Measurements from ENCODE around the gene OR4F15.

The OR4F15 gene

DNA sequence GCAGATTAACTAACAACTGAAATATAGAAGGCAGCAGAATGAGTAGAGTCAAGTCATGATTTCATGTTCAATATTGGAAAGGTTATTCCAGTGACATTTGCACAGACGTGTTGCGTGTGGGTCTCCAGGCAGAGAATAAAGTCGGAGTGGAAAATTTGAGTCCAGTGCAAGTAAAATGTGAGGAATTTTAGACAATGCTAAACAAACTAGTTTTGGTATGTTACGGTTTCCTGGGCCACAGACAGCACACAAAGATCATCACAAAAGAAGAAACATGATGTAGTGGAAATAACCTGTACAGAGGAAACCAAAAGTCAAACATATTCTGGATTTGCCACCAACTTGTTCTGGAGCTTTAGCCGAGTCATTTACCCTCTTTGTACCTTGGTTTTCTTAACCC, 8.3 kb upstream of the OR4F15 start:
- no peak for DNase-seq (ENCODE audit: low read depth in 2 of 2)

DNA sequence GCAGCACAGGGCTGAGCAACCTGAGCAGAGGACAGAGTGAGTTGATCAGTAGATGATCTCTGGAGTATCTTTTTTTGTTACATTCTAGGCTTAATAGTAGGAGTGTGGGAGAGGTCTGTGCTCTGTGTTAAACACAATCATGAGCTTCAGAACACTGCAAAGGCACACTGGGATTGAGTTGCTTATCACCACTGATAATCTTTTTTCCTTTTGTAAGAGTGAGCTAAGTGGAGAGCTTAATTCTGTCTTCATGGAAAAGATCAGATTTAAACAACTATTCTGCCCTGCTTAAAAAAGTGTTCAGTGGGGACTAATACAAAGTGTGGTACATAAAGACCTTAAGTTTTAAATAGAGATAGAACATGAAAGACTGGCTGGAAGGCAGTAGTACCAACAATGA, 7.6 kb upstream of the OR4F15 start:
- DNase-seq (ENCODE audit: low read depth in 2 of 2): no peak

DNA sequence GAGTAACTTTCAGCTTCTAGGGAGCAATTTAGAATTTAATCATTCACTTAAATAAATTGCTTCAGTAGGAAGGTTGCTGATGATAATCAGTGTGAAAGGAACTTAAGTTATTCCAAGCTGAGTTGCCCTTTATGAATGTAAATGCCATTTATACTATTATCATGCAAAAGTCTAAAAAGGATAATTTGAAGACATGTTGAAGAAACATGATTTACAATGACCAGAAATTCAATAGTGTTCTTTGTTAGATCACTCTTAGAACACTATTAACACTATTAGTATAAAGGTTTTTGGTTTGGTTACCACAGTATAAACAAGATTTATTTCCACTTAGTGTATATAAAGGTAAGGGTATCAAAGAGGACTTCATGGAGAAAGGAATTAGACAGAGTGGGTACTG, 7.1 kb upstream of the OR4F15 start:
- no peak for DNase-seq (ENCODE audit: low read depth in 2 of 2)

DNA sequence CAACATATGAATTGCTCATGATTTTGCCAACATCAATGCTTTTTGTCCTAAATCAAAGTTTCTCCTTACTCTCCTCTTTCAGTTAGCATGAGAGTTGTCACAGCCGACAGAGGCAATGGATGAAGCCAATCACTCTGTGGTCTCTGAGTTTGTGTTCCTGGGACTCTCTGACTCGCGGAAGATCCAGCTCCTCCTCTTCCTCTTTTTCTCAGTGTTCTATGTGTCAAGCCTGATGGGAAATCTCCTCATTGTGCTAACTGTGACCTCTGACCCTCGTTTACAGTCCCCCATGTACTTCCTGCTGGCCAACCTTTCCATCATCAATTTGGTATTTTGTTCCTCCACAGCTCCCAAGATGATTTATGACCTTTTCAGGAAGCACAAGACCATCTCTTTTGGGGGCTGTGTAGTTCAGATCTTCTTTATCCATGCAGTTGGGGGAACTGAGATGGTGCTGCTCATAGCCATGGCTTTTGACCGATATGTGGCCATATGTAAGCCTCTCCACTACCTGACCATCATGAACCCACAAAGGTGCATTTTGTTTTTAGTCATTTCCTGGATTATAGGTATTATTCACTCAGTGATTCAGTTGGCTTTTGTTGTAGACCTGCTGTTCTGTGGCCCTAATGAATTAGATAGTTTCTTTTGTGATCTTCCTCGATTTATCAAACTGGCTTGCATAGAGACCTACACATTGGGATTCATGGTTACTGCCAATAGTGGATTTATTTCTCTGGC, 6.2 kb upstream of the OR4F15 start:
- DNase-seq (ENCODE audit: low read depth in 2 of 2): no peak

DNA sequence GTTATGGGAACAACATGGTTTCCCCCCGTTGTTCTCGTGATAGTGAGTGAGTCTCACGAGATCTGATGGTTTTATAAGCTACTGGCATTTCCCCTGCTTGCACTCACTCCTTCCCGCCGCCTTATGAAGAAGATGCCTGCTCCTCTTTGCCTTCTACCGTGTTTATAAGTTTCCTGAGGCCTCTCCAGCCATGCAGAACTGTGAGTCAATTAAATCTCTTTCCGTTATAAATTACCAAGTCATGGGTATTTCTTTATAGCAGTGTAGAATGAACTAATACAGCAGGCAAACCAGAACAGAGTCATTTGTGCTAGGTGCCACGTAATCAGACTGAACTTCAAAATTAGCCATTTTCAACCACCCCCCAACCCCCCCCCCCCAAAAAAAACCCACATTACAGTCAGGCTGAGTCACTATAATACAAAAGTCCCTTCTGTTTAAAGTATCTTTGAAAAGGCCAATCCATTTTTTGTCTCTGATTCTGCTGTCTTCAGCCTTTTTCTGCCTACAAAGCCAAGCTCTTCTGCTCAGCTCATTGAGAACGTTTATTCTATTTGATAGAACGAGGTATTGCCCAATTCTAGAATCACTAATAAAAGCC, 4.6 kb upstream of the OR4F15 start:
- DNase-seq (ENCODE audit: low read depth in 2 of 2): no peak

DNA sequence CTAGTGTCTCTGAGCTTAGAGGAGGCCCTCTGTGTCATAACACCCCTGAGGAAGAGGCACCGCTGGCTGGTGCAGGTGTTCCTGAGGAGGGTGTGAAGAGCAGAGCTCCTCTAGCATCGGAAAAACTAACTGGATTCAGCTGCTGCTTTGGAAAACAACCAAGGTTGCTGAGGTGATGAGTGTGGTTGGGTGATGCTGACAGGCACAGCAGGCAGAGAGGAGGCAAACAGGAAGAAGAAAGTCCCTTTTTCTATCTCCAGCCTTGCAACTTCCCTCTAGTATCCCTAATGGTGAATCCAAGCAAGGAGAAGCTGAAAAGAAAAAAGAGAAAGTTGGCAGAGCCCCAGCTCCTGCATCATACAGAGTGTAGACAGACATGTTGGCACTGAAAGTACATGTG, 3.8 kb upstream of the OR4F15 start:
- DNase-seq (ENCODE audit: low read depth in 2 of 2): no peak

DNA sequence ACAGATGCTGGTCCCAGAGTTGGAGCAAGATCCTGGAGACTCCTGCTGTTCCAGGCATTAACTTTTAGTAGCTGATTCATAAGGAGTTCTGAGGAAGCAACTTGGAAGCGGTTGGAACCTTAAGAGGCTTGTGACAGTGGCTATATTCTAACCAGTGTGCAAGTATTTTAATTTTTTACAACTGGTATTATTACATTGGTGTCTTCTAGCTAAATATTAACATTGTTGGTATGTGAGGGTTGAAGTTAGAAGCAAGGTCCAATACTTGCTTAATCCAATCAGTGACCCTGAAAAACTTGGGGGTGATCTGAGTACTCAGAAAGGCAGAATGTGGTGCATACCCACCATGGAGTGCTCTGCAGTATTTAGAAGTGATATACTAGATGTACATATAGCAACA, 1.5 kb upstream of the OR4F15 start:
- DNase-seq (ENCODE audit: low read depth in 2 of 2): no peak

DNA sequence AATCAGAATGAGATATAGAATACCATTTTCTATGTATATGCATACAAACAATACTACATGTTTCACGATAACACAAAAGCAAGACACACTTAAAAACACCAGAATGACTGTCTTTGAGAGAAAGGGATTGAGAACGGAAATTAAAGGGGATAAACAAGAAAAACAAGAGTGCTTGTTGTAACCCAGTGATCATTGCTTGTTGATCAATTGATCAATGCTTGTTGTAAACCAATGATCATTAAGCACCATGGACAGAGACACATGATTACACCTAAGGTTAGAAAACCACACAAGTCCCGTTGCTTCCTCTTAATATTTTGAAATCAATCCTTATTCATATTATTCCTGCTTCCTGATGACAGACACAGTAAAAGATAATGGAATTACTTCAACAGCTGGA, 1.1 kb upstream of the OR4F15 start:
- DNase-seq (ENCODE audit: low read depth in 2 of 2): no peak

DNA sequence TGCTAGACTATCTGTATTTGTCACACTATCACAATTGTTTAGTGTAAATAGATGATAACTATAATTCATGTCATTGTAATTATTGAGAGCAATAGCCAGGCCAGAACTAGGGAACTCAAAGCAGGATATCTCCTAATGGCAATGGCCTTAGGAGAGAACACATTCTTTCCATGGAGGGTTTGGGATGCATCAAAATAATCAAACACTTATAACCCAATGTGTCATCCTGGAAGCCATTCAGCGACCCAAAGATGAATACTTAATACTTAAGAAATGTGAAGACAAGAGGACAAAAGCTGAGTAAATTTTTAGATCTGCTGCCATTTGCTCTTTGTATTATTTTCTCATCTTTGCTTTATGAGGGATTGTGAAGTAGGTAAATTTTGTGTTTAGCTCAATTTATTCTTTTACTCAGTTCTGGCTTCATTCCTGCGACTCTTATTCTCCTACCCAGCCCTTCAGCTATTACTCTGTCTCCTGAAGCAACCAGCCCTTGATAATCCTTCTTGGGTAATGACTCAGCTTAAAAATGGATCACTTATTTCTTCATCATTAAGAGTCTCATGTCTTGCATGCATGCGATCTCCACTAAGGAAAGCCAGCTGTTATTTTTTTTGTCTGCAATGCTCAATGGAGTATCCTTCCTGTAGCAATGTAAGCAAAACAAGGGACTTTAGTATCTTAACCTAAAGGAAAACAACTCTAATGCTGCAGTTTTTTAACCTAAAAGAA, 2.0 kb downstream of the OR4F15 start:
- DNase-seq (ENCODE audit: low read depth in 2 of 2): no peak

DNA sequence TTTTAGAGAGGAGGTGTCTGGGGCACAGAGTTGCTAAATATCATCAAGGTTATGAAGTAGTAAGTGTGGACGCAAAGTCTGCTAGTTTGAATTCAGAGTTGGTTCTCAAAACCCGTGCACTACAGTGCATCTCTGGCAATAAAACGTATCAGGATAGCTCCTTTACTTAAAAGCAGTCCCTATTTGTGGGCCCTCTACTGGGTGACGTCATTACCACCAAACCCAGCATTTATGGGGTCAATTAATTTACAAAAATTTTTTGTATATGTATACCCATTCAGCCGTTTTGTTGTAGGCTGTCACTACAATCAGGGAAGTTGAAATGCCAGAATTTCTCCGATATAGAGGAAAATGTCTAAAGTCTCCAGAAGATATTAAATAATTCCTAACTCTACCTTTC, 8.8 kb downstream of the OR4F15 start:
- DNase-seq (ENCODE audit: low read depth in 2 of 2): no peak

DNA sequence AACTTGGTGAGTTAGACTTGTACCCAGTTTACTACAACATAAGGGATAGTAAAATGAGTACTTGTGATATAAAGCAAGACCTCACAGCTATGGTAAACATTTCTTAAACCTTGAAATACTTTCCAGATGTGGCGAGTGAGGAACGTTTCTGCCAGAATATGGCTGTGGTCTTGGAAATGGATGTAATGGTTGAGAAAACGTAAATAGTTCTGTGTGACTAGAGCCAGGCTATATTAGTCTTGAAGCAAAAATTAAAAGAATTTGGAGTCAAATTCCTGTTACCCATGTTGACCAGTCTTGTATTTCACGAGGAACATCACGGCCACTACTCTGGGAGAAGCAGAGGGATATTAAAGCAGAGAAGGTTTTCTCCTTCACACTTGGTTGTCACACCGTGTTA, 15.3 kb downstream of the OR4F15 start:
- DNase-seq (ENCODE audit: low read depth in 2 of 2): no peak

DNA sequence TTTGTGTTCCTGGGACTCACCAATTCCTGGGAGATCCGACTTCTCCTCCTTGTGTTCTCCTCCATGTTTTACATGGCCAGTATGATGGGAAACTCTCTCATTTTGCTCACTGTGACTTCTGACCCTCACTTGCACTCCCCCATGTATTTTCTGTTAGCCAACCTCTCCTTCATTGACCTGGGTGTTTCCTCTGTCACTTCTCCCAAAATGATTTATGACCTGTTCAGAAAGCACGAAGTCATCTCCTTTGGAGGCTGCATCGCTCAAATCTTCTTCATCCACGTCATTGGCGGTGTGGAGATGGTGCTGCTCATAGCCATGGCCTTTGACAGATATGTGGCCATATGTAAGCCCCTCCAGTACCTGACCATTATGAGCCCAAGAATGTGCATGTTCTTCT, 16.8 kb downstream of the OR4F15 start:
- DNase-seq (ENCODE audit: low read depth in 2 of 2): no peak

DNA sequence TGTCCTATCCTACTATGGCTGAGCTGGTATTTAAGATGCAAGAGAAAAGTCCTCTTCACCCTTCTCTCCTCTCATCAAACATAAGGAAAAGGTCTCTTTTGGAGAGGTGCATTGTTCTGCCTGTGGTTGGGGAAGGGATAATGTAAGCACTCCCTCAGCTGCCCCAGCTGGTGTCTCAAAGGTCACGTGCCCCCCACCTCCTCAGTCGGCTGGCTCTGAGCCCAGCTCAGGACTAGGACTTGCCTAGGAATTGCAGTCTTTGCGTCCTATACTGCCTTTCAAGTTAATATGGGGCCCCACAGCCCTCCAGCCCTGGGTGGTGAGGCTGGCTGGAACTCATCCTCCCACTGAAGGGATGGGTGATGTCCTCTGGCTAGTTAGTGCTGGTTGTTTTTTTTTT, 29.7 kb downstream of the OR4F15 start:
- no peak for DNase-seq (ENCODE audit: low read depth in 2 of 2)

DNA sequence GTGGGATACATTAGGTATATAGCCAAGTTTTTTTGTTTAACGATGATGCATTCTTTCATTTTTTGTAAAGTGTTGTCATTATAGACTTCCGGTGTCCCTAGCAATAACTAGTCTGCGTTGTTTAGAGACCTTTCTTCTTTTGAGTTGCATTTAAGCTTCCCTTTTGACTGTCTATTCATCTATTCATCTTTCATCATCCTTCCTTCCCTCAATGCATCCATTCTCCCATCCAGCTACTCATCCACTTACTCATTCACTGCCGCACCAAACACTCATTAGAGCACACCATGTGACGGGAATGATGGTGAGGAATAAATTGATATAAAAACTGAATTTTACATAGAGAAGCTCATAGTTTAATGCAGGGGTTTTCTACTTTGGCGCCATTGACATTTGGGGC, 32.9 kb downstream of the OR4F15 start:
- no peak for DNase-seq (ENCODE audit: low read depth in 2 of 2)

DNA sequence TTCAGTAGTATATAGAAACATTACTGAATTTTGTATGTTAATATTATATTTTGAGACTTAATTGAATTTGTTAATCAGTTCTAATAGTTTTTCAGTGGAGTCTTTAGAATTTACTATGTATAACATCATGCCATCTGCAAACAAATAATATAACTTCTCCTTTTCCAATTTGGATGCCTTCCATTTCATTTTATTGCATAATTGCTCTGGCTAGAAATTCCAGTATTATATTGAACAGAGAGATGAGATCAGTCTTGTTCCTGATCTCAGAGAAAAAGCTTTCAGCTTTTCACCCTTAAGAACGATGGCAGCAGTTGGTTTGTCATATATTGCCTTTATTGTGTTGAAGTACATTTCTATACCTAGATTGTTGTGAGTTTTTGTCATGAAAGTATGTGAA, 40.4 kb downstream of the OR4F15 start:
- no peak for DNase-seq (ENCODE audit: low read depth in 2 of 2)

All from stimulated activated CD4-positive, alpha-beta T cell treated with anti-CD3 and anti-CD28 coated beads, Interleukin-15, amount 100 ng/mL, for 48 hours (primary cell).